Mesangial cell (primary cell): ENCODE measurements around the gene PRRC2B. TPM values are rescaled to one million over a fixed set of nuclear protein-coding genes. Genes with fewer than 3 reads are reported as not detected.

Experiments
- total RNA-seq: library from RNA; depleted of rRNA; stranded (reverse); fragments of >200 nt; gene quantifications from 2 replicates; pipeline ENCODE4 v1.2.3, GENCODE V29; 2015

Gene PRRC2B
- total RNA-seq: 94.7 and 196 TPM in 2 replicates

GRCh38 chr9:131393622-131394463 is at the start of gene PRRC2B:
PRRC2B (plus strand) TSS chr9:131394086; CDS start chr9:131430145, 36,059 bp downstream.

DNA sequence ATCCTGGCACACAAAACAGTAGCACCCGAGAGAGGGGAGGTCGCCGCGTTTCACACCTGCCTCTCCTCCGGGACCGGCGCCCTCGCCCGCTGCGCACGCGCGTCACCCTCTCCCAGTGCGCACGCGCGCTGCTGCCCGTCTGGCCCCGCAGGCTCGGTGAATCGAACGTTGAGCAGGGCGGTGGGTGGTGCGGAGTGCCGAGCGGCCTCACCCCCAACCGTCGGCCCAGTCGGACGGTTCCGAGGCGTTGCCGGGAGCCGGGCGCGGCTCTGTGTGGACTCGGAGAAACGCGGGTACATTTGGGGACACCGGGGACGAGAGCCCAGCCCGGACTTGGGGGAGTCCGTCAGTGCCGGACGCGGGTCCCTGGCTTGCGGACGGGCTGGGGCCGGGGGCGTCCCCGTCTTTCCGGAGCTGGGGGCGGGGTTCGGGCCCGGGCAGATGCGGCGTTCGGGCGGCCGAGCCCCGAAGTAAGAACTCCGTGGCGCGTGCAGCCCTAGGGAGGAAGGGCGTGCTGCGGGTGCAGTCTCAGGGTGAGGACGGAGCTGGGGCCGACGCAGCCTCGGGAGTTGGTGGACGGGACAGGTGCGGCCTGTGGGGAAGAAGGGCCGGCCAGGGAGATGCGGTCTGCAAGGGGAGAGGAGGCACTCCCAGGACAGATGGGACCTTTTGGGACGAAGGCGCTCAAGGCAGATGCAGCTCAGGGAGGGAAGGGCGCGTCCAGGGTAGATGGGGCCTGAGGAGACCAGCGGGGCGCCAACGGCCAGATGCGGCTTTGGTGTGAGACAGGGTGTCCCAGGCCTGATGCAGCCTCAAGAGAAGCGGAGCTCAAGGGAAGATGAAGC is 109.1 kb downstream of the PRRC2B start, which contains the start of gene POMT1:
Gene POMT1, plus strand, starts transcription at position 138 of the 845 bp plus-strand sequence. CDS start 1,301 bp downstream, outside the sequence.

GRCh38 chr9:131530920-131531832 is 137.3 kb downstream of the PRRC2B start, which contains the start of gene UCK1:
UCK1 (minus strand) TSS chr9:131531263; CDS start chr9:131531174, 89 bp downstream.

DNA sequence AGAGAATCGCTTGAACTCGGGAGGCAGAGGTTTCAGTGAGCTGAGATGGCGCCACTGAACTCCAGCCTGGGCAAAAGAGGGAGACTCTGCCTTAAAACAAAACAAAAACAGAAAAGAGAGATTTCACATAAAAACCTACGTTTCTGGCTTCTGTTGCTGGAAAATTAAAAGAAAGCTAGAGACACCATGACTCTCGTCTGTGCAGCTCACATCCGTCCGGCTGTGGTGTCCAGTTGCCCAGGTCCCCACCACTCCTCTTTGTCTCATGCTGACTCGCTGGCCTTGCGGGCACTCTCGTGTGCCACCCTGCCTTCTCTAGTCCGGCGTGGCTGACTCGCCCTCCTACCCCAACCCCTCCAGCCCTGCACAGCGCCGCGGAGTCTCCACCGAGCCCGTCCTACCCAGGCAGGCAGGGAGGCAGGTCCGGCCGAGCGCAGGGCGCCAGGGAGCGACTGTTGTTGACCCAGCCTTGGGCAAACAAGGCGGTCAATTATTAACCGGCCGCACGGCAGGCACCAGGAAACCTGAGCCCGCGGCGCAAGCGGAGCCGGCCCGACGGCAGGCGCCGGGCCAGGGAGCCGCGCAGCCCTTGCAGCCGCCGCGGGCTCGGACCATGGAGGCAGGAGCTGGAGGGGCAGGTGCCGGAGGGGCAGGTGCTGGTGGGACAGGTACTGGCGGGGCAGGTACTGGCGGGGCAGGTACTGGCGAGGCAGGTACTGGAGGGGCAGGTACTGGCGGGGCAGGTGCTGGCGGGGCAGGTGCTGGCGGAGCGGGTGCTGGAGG is 151.3 kb downstream of the PRRC2B start, which contains the start of gene PRRT1B:
Gene PRRT1B, plus strand, starts transcription at position 521 of the 783 bp plus-strand sequence. Its CDS starts 93 bp downstream, at position 614.

Other genes starting within 250 kb of the PRRC2B start
- 1.1 TPM in 2 replicates for gene FAM78A, start 117.6 kb upstream of the PRRC2B start, total RNA-seq
- 4.4 and 4.7 TPM in 2 replicates for gene PLPP7, start 104.4 kb upstream of the PRRC2B start, total RNA-seq
- 18.9 and 34.9 TPM in 2 replicates for gene POMT1, start 108.8 kb downstream of the PRRC2B start, total RNA-seq
- 25.1 and 30.3 TPM in 2 replicates for gene UCK1, start 137.2 kb downstream of the PRRC2B start, total RNA-seq
- not detected in 2 replicates for gene PRRT1B, start 151.4 kb downstream of the PRRC2B start, total RNA-seq